Neural cell (in vitro differentiated cells): ENCODE results near the gene F12.

Experiments used
- CTCF ChIP-seq: fragments of 450-650 bp; IDR thresholded peaks from 2 replicates; pipeline ENCODE4 v1.5.1; 2014; ENCODE audit warnings: antibody characterized with exemption, mild to moderate bottlenecking, moderate library complexity; ENCODE audit not compliant: poor library complexity, severe bottlenecking
- POLR2AphosphoS5 ChIP-seq: IDR thresholded peaks from 2 replicates; pipeline ENCODE4 v1.6.1; 2012

- no peak for TF ChIP-seq CTCF
- TF ChIP-seq POLR2AphosphoS5, result no peak
These were observed 26.2 kb downstream of the F12 start for GRCh38 chr5:177383181-177383580.
